ENCODE results near the gene KDR. TPM values are rescaled to one million over a fixed set of nuclear protein-coding genes. Genes with fewer than 3 reads are reported as not detected.

Gene KDR
- total RNA-seq, 1 donor from 2014 or later, result 2.7 TPM

DNA sequence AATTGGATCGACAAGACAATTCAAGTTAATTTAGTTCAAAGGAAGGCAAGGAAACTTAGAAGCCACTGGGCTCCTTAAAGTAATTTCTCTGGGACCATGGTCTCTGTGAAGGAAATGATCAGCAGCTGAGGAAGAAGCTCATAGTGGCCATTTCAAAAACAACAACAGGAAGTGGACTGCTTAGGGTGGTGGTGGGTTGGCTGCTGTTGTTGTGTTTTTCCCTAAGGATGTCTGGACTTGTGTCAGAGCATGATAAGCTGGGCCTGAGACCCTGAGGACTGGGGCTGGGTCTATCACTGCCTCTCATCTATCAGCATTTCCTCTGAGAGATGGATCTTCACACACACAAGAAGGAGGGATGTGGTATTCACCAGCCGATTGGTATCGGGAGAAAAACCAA, 18.3 kb downstream of the KDR start:
- H3F3A ChIP-seq (ENCODE audit: low read depth), result no peaks in the 10 kb centered on the region

DNA sequence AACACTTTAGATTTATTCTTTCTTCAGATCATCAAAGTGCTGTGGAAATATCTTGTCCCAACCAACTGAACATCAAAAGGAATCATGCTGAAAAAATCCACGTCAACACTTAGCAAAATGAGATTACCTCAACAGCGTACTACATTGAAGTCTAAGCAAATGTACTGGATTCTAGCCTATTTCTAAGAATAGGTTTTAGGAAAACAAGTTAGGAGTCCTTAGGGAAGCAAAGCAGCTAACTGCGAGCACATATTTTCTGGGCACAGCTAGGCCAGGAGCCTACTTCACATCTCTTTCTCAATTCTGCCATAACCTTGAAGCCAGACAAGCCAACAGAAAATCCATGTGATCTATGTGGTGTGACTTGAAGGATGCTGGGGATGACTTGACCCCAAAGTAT, 22.2 kb downstream of the KDR start:
- Histone ChIP-seq H2AFZ (replicated peaks) (no peak overlapping the region), H3K27me3 (no peaks in the 10 kb centered on the region), H3K9me3 (ENCODE audit: low read depth) (no peaks in the 10 kb centered on the region), H3K4me1 (no peaks in the 10 kb centered on the region), H3K4me2 (no peak overlapping the region), H3K27ac (no peak overlapping the region), H3K36me3 (no peaks in the 10 kb centered on the region), H3K79me2 (ENCODE audit: low read depth) (no peaks in the 10 kb centered on the region), H3K4me3 (no peak overlapping the region), H3F3A (ENCODE audit: low read depth) (no peaks in the 10 kb centered on the region), H4K20me1 (ENCODE audit: low read depth) (no peaks in the 10 kb centered on the region), H3K9ac (no peak overlapping the region)
- H3K27ac Mint-ChIP-seq, result no peak overlapping the region
- DNase-seq (ENCODE audit: low spot score), result no peak
- TF ChIP-seq EZH2 (IDR thresholded peaks at IDR 0.05), result no peak
- TF ChIP-seq, protein P1, sequence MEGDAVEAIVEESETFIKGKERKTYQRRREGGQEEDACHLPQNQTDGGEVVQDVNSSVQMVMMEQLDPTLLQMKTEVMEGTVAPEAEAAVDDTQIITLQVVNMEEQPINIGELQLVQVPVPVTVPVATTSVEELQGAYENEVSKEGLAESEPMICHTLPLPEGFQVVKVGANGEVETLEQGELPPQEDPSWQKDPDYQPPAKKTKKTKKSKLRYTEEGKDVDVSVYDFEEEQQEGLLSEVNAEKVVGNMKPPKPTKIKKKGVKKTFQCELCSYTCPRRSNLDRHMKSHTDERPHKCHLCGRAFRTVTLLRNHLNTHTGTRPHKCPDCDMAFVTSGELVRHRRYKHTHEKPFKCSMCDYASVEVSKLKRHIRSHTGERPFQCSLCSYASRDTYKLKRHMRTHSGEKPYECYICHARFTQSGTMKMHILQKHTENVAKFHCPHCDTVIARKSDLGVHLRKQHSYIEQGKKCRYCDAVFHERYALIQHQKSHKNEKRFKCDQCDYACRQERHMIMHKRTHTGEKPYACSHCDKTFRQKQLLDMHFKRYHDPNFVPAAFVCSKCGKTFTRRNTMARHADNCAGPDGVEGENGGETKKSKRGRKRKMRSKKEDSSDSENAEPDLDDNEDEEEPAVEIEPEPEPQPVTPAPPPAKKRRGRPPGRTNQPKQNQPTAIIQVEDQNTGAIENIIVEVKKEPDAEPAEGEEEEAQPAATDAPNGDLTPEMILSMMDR (IDR thresholded peaks at IDR 0.05), result no peak
- no peak for TF ChIP-seq EZH2phosphoT487 (IDR thresholded peaks at IDR 0.05)
- H3K4me3 Mint-ChIP-seq, result no peak overlapping the region
- H3K36me3 Mint-ChIP-seq, result no peaks in the 10 kb centered on the region
- H3K4me1 Mint-ChIP-seq, result no peaks in the 10 kb centered on the region
- H3K9me3 Mint-ChIP-seq, result no peaks in the 10 kb centered on the region
- H3K27me3 Mint-ChIP-seq (ENCODE audit: insufficient read depth, low read depth), result no peaks in the 10 kb centered on the region

More for the DNA sequence above, 18.3 kb downstream of the KDR start:
- Histone ChIP-seq H3K9me3 (ENCODE audit: low read depth) (no peaks in the 10 kb centered on the region), H3K4me3 (no peak overlapping the region), H3K27me3 (no peaks in the 10 kb centered on the region), H2AFZ (replicated peaks) (no peak overlapping the region), H3K4me2 (no peak overlapping the region), H3K36me3 (no peaks in the 10 kb centered on the region), H3K4me1 (no peaks in the 10 kb centered on the region), H3K27ac (no peak overlapping the region), H4K20me1 (ENCODE audit: low read depth) (no peaks in the 10 kb centered on the region), H3K9ac (no peak overlapping the region), H3K79me2 (ENCODE audit: low read depth) (no peaks in the 10 kb centered on the region)
- Mint-ChIP-seq H3K9me3 (no peaks in the 10 kb centered on the region), H3K4me3 (no peak overlapping the region), H3K27ac (no peak overlapping the region), H3K27me3 (ENCODE audit: insufficient read depth, low read depth) (peaks cover 2% of the 10 kb centered on the region), H3K36me3 (peaks cover 2% of the 10 kb centered on the region), H3K4me1 (no peaks in the 10 kb centered on the region)
- no peak for DNase-seq (ENCODE audit: low spot score)
- TF ChIP-seq EZH2phosphoT487 (IDR thresholded peaks at IDR 0.05), result no peak
- no peak for TF ChIP-seq EZH2 (IDR thresholded peaks at IDR 0.05)
- TF ChIP-seq, protein P1 (IDR thresholded peaks at IDR 0.05), result no peak

DNA sequence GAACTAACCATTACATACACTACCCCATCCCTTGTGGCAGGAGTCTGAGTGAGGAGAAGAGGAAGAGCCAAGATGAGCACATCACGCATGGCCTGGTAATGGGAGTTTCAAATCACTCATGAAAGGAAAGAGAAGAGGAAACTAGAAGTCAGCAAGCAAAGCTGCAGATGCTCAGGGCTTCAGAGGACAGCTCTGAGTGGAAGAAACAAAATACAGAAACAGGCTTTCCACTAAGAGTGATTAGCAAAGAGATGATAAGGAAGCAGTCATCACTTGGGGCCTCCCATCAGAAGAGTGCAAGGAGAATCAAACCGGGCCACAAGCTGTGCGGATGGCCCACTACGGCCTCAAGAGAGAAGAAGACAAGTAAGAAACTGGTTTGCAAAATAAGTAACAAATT, 25.6 kb downstream of the KDR start:
- TF ChIP-seq EZH2phosphoT487 (IDR thresholded peaks at IDR 0.05), result no peak
- TF ChIP-seq, protein P1 (IDR thresholded peaks at IDR 0.05), result no peak
- TF ChIP-seq EZH2 (IDR thresholded peaks at IDR 0.05), result no peak
- Histone ChIP-seq H3K9ac (no peak overlapping the region), H3K36me3 (no peaks in the 10 kb centered on the region), H4K20me1 (ENCODE audit: low read depth) (no peaks in the 10 kb centered on the region), H3K4me1 (no peaks in the 10 kb centered on the region), H3K79me2 (ENCODE audit: low read depth) (no peaks in the 10 kb centered on the region), H3K4me2 (no peak overlapping the region), H3K9me3 (ENCODE audit: low read depth) (no peaks in the 10 kb centered on the region), H3K27ac (no peak overlapping the region), H2AFZ (replicated peaks) (no peak overlapping the region), H3K27me3 (no peaks in the 10 kb centered on the region), H3F3A (ENCODE audit: low read depth) (no peaks in the 10 kb centered on the region), H3K4me3 (no peak overlapping the region)
- Mint-ChIP-seq H3K27ac (no peak overlapping the region), H3K27me3 (ENCODE audit: insufficient read depth, low read depth) (no peaks in the 10 kb centered on the region), H3K4me1 (no peaks in the 10 kb centered on the region), H3K9me3 (no peaks in the 10 kb centered on the region), H3K36me3 (peaks cover 2% of the 10 kb centered on the region), H3K4me3 (no peak overlapping the region)
- no peak for DNase-seq (ENCODE audit: low spot score)

Data from neural progenitor cell (in vitro differentiated cells).